Testis (tissue), 3 donors: ENCODE data around the gene NFIX. TPM values are rescaled to one million over a fixed set of nuclear protein-coding genes. Genes with fewer than 3 reads are reported as not detected.
A peak's percentile ranks its signal among the peaks of the same experiment; 100 is the strongest.

ENCODE experiments used
- DNase-seq: peaks from one replicate; pipeline ENCODE4 v3.0.0-alpha.2; 2019
- H3K27ac ChIP-seq, 2 donors: fragments of 200-600 bp; sonication (generic); one replicate each; pipeline ENCODE4 v1.5.1; 2019
- H3K27me3 ChIP-seq: fragments of 200-600 bp; sonication (generic); one replicate; pipeline ENCODE4 v1.5.1; 2019
- H3K36me3 ChIP-seq: fragments of 200-600 bp; sonication (generic); one replicate; pipeline ENCODE4 v1.5.1; 2017; ENCODE audit warnings: low read depth; ENCODE audit errors: missing control alignments
- H3K4me1 ChIP-seq: fragments of 200-600 bp; sonication (generic); one replicate; pipeline ENCODE4 v1.5.1; 2019
- H3K4me3 ChIP-seq, 2 donors: fragments of 200-600 bp; sonication (generic); one replicate each; pipeline ENCODE4 v1.5.1; 2017 to 2019
- H3K9me3 ChIP-seq: fragments of 200-600 bp; sonication (generic); one replicate; pipeline ENCODE4 v1.5.1; 2017
- POLR2A ChIP-seq: fragments of 450-650 bp; IDR thresholded peaks from one replicate; pipeline ENCODE4 v1.6.1; 2017; ENCODE audit warnings: antibody characterized with exemption, mild to moderate bottlenecking, moderate library complexity
- WGBS, 2 donors: methylation state at CpG; one replicate each; pipeline ENCODE4 v1.1.5; 2018; 5-methylcytosine and 5-hydroxymethylcytosine counted together
- intact Hi-C: fragments of 100-400 bp; cut with DNase I; formaldehyde crosslinking; loops from one replicate; pipeline ENCODE4 v1.15.1; 2023; ENCODE audit warnings: low total_unique reads
- polyA plus RNA-seq: library from polyadenylated mRNA; stranded (reverse); fragments of 350-450 nt; fragmentation: Illumina TruSeq; extraction: RNeasy Lipid Tissue Mini Kit (QIAGEN cat#74804); gene quantifications from one replicate; pipeline ENCODE4 v1.2.3, GENCODE V29; 2014; ENCODE audit warnings: low read depth, low replicate concordance; ENCODE audit not compliant: insufficient read depth
- total RNA-seq, 2 donors: library from RNA; depleted of rRNA; stranded (reverse); fragments of >200 nt; gene quantifications; one replicate each; pipeline ENCODE4 v1.2.3, GENCODE V29; 2016
- TF ChIP-seq, protein P1 (sequence below), 3 experiments: fragments of 450-650 bp in 2 of 3; fragments of 200-600 bp in 1 of 3; sonication (generic) in 1 of 3; IDR thresholded peaks; one replicate each; pipeline ENCODE4 v1.5.1; 2016 to 2019; ENCODE audit warnings: antibody characterized with exemption in 3 of 3, mild to moderate bottlenecking in 2 of 3, moderate library complexity in 1 of 3

The NFIX gene
- total and polyA plus RNA-seq, 3 donors from 2014 or later = 47.4 to 62.4 (median 51.7) TPM

GRCh38 chr19:13022111-13022858 is 27.0 kb downstream of the NFIX start:
- Histone ChIP-seq H3K27ac (peak overlapping the region; percentile 87 to 88), H3K4me1 (peaks cover 50% of the 10 kb centered on the region), H3K27me3 (no peaks in the 10 kb centered on the region), H3K4me3 (peak overlapping the region in 1 of 2 donors; percentile 24), H3K36me3 (no peaks in the 10 kb centered on the region), H3K9me3 (no peaks in the 10 kb centered on the region)
- WGBS, 2 donors = 17 to 20% methylated on average over 22 of the region's 22 CpGs
- intact Hi-C loops = no loop called here
- no peak for TF ChIP-seq POLR2A
- TF ChIP-seq, protein P1, sequence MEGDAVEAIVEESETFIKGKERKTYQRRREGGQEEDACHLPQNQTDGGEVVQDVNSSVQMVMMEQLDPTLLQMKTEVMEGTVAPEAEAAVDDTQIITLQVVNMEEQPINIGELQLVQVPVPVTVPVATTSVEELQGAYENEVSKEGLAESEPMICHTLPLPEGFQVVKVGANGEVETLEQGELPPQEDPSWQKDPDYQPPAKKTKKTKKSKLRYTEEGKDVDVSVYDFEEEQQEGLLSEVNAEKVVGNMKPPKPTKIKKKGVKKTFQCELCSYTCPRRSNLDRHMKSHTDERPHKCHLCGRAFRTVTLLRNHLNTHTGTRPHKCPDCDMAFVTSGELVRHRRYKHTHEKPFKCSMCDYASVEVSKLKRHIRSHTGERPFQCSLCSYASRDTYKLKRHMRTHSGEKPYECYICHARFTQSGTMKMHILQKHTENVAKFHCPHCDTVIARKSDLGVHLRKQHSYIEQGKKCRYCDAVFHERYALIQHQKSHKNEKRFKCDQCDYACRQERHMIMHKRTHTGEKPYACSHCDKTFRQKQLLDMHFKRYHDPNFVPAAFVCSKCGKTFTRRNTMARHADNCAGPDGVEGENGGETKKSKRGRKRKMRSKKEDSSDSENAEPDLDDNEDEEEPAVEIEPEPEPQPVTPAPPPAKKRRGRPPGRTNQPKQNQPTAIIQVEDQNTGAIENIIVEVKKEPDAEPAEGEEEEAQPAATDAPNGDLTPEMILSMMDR (IDR thresholded peaks at IDR 0.05) = no peak
- no peak for DNase-seq

GRCh38 chr19:13022859-13023636 is 27.8 kb downstream of the NFIX start:
- Histone ChIP-seq H3K27ac (peak overlapping the region; percentile 87 to 88), H3K4me3 (peak overlapping the region in 1 of 2 donors; percentile 40), H3K27me3 (no peaks in the 10 kb centered on the region), H3K36me3 (no peaks in the 10 kb centered on the region), H3K9me3 (no peaks in the 10 kb centered on the region), H3K4me1 (peaks cover 45% of the 10 kb centered on the region)
- intact Hi-C loops = no loop called here
- TF ChIP-seq, protein P1 (IDR thresholded peaks at IDR 0.05) = no peak
- no peak for TF ChIP-seq POLR2A
- WGBS, 2 donors = 14 to 31% methylated on average over 30 of the region's 30 CpGs
- peak; percentile 80 for DNase-seq

- peaks cover 43% of the 10 kb centered on the region for H3K4me1 ChIP-seq
- WGBS, 2 donors = 13 to 23% methylated on average over 8 of the region's 8 CpGs
- H3K36me3 ChIP-seq = no peaks in the 10 kb centered on the region
- intact Hi-C loops = no loop called here
- no peaks in the 10 kb centered on the region for H3K27me3 ChIP-seq
- TF ChIP-seq POLR2A = no peak
- TF ChIP-seq, protein P1 (IDR thresholded peaks at IDR 0.05) = no peak
- H3K9me3 ChIP-seq = no peaks in the 10 kb centered on the region
- H3K27ac ChIP-seq = peak overlapping the region; percentile 87 to 88
- DNase-seq = no peak
- H3K4me3 ChIP-seq = peak overlapping the region in 1 of 2 donors; percentile 40
Measured at GRCh38 chr19:13023656-13024055, 28.4 kb downstream of the NFIX start.

- TF ChIP-seq POLR2A = no peak
- TF ChIP-seq, protein P1 (IDR thresholded peaks at IDR 0.05) = no peak
- intact Hi-C loops = no loop called here
- no peaks in the 10 kb centered on the region for H3K27me3 ChIP-seq
- DNase-seq = no peak
- 1 to 7% methylated on average over 37 of the region's 37 CpGs for WGBS, 2 donors
- peak overlapping the region; percentile 42 to 88 for H3K27ac ChIP-seq
- peak overlapping the region; percentile 19 to 40 for H3K4me3 ChIP-seq
- H3K9me3 ChIP-seq = no peaks in the 10 kb centered on the region
- no peaks in the 10 kb centered on the region for H3K36me3 ChIP-seq
- H3K4me1 ChIP-seq = peaks cover 37% of the 10 kb centered on the region
Measured at GRCh38 chr19:13024126-13024950, 29.1 kb downstream of the NFIX start.
